GM23338 (cell line): Measurements from ENCODE around the gene HEPACAM.

ENCODE experiments used
- CREB1 ChIP-seq: fragments of 250-450 bp; sonication (Bioruptor Pico); IDR thresholded peaks from 2 replicates; pipeline ENCODE4 v1.5.0; 2020; ENCODE audit warnings: low read depth, mild to moderate bottlenecking, moderate library complexity
- CTCF ChIP-seq, 2 experiments: fragments of 200-600 bp in 1 of 2; sonication (generic) in 1 of 2; conservative IDR thresholded peaks; 2 replicates each; pipeline versions ENCODE4 v1.5.1 to v1.6.1; 2016 to 2017; ENCODE audit warnings: antibody characterized with exemption in 2 of 2, low read depth in 2 of 2, mild to moderate bottlenecking in 2 of 2, moderate library complexity in 1 of 2
- EZH2phosphoT487 ChIP-seq: fragments of 200-600 bp; sonication (generic); IDR thresholded peaks from one replicate; pipeline ENCODE4 v1.8.1; 2018; ENCODE audit warnings: antibody characterized with exemption; ENCODE audit not compliant: unreplicated experiment
- POLR2AphosphoS5 ChIP-seq: IDR thresholded peaks from 2 replicates; pipeline ENCODE4 v1.6.1; 2016; ENCODE audit warnings: antibody characterized with exemption, low read depth

GRCh38 chr11:124919898-124920297, 15.9 kb downstream of the HEPACAM start:
- no peak for TF ChIP-seq POLR2AphosphoS5
- no peak for TF ChIP-seq CTCF (conservative IDR thresholded peaks at IDR 0.05; ENCODE audit: low read depth in 2 of 2)
- no peak for TF ChIP-seq EZH2phosphoT487
- no peak for TF ChIP-seq CREB1 (CRISPR knock-in tag)
